Measurements from ENCODE around the gene RFTN1.

Gene RFTN1

DNA sequence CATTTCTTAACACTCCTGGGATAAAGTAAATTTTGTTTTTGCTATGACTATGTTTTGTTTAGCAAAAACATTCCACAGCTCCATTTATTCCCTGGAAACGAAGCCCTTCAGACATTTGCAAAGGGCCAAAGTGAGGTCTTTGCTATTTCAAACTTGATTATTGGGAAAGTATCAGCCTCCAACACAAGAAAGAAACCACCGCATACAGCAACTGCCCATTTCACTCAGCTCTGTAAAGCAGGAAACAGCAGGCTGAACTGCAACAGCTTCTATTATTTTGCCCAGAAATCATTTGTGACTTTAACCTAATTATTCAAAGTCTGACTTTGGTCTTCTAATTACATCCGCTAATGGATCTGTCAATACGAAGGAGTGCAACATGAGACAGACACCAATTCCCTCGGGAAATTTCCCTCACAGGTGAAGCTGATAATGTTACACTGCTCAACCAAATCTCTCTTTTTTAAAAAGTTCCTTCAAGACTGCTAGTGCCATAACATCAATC is 72.1 kb downstream of the RFTN1 start:
- Histone ChIP-seq H3K36me3 (ENCODE audit: control insufficient read depth in 1 of 2, insufficient read depth in 2 of 2, low read length in 2 of 2) (no peaks in the 10 kb centered on the region), H3K4me1 (ENCODE audit: control insufficient read depth in 1 of 2, insufficient read depth in 2 of 2, low read length in 2 of 2) (no peaks in the 10 kb centered on the region), H3K9ac (ENCODE audit: low read depth in 1 of 2, low read length in 2 of 2) (no peak overlapping the region), H3K27ac (ENCODE audit: low read depth, low read length) (no peak overlapping the region), H3K9me3 (ENCODE audit: control insufficient read depth in 1 of 2, low read length in 2 of 2) (no peaks in the 10 kb centered on the region), H3K4me3 (ENCODE audit: low read depth in 1 of 2, low read length in 2 of 2) (no peak overlapping the region), H3K27me3 (ENCODE audit: control insufficient read depth in 1 of 2, insufficient read depth in 2 of 2, low read length in 2 of 2) (no peaks in the 10 kb centered on the region)

DNA sequence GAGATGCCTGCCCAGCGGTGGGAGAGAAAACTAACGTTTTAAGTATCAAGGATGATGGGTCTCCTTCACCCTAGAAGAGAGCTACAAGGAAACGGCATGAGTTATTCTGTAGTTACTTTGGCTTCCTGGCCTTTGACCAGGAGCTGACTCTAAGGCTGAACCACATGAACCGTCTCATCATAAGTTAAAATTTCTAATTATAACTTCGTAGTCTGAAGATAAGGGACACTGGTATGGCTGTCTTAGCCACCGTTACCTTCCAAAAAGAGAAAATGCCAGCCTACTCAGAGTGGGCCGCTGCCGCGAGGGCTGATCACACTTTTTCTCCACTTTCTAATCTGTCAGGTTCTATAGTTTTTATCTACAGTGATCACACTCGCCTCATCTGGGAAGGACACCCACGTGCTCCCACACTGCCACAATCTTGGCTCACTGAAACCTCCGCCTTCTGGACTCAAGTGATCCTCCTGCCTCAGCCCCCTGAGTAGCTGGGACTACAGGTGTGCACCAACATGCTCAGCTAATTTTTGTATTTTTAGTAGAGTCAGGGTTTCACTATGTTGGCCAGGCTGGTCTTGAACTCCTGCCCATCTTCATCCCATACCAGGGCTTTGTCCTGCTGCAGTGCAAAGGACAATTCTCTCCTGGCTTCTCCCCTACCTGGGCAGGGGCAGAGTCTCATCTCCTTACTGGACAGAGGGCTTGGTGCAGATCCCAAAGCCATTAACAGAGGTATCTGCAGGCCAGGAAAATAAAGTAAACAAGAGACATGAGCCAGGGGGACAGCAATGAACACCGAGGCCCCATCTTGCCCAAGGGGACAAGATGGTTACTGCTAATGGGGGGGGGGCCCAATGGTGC is 73.4 kb downstream of the RFTN1 start:
- Histone ChIP-seq H3K27me3 (ENCODE audit: control insufficient read depth in 1 of 2, insufficient read depth in 2 of 2, low read length in 2 of 2) (no peaks in the 10 kb centered on the region), H3K27ac (ENCODE audit: low read depth, low read length) (no peak overlapping the region), H3K4me3 (ENCODE audit: low read depth in 1 of 2, low read length in 2 of 2) (no peak overlapping the region), H3K4me1 (ENCODE audit: control insufficient read depth in 1 of 2, insufficient read depth in 2 of 2, low read length in 2 of 2) (no peaks in the 10 kb centered on the region), H3K9ac (ENCODE audit: low read depth in 1 of 2, low read length in 2 of 2) (no peak overlapping the region), H3K9me3 (ENCODE audit: control insufficient read depth in 1 of 2, low read length in 2 of 2) (no peaks in the 10 kb centered on the region), H3K36me3 (ENCODE audit: control insufficient read depth in 1 of 2, insufficient read depth in 2 of 2, low read length in 2 of 2) (no peaks in the 10 kb centered on the region)

DNA sequence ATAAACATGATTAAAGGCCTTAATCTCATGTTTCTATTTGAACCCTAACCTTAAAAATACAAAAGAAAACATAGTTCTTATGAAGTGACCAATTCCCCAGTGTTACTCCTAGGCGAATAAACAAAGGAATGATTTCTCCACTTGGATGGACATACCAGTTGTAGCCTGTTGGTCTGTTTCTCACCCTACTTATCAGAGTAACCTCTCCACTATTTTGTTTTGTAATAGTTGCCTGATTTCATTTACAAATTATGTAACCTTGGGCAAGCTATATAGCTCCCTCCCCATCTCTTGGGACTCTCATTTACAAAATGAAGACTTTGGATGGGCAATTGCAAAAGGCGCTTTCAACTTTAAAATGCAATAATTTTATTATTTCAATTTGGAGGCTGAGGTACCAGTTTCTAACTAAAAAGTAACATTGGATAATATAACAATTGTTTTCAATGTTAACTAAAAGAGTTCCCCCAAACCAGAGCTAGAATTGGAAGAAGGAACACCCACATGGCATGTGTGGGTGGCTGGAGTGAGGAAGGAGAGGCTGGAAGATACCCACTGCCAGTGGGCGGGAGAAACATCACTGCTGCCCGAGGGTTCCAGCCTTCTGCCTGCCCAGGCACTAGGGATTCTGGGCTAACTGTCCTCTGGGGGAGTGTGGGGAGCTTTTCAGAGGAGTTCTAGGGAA is 74.2 kb downstream of the RFTN1 start:
- Histone ChIP-seq H3K27ac (ENCODE audit: low read depth, low read length) (no peak overlapping the region), H3K4me3 (ENCODE audit: low read depth in 1 of 2, low read length in 2 of 2) (no peak overlapping the region), H3K9me3 (ENCODE audit: control insufficient read depth in 1 of 2, low read length in 2 of 2) (no peaks in the 10 kb centered on the region), H3K36me3 (ENCODE audit: control insufficient read depth in 1 of 2, insufficient read depth in 2 of 2, low read length in 2 of 2) (no peaks in the 10 kb centered on the region), H3K27me3 (ENCODE audit: control insufficient read depth in 1 of 2, insufficient read depth in 2 of 2, low read length in 2 of 2) (no peaks in the 10 kb centered on the region), H3K4me1 (ENCODE audit: control insufficient read depth in 1 of 2, insufficient read depth in 2 of 2, low read length in 2 of 2) (no peaks in the 10 kb centered on the region), H3K9ac (ENCODE audit: low read depth in 1 of 2, low read length in 2 of 2) (no peak overlapping the region)

DNA sequence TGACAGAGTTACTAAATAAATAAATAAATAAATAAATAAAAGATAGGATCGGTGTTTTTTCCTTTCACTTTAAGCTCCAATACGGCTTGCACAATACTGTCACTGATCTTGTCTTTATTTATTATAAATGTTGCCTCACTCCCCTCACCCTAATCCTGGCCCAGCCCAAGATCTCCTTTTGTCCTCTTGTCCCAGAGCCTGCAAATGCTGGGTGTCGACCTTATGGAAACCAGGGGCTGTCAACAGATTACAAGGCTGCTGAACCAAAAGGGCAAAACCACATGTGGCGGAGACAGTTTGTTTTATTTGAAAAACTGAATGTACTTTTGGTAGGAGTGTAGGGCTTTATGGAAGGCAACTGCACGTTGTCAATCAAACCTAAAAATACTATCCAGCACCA is 75.9 kb downstream of the RFTN1 start:
- H3K36me3 ChIP-seq (ENCODE audit: control insufficient read depth in 1 of 2, insufficient read depth in 2 of 2, low read length in 2 of 2): peaks cover 0 to 3% of the 10 kb centered on the region in 2 donors
- no peaks in the 10 kb centered on the region for H3K27me3 ChIP-seq (ENCODE audit: control insufficient read depth in 1 of 2, insufficient read depth in 2 of 2, low read length in 2 of 2)
- no peak overlapping the region for H3K27ac ChIP-seq (ENCODE audit: low read depth, low read length)
- no peak overlapping the region for H3K4me3 ChIP-seq (ENCODE audit: low read depth in 1 of 2, low read length in 2 of 2)
- no peak overlapping the region for H3K9ac ChIP-seq (ENCODE audit: low read depth in 1 of 2, low read length in 2 of 2)
- no peaks in the 10 kb centered on the region for H3K4me1 ChIP-seq (ENCODE audit: control insufficient read depth in 1 of 2, insufficient read depth in 2 of 2, low read length in 2 of 2)
- H3K9me3 ChIP-seq (ENCODE audit: control insufficient read depth in 1 of 2, low read length in 2 of 2): no peaks in the 10 kb centered on the region

DNA sequence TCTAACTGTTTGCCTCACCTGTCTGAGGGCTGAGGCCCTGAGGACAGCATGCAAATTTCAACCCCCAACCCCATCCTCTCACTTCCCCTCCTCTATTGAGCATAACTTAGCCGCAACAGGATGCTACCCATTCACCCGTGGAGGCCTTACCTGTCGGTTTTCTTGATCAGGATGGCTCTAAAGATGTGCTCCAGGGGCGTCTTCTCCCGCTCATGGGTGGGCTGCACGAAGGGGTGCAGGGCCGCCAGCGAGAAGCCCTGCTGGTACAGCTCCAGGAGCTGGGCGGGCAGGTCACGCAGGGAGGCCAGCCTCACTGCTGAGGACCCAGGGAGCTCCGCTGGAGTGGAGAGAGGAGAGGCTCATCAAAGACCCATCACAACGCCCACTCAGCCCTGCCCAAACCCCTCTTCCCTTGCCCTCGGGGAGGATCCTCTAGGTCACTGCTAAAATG is 79.8 kb downstream of the RFTN1 start:
- H3K4me3 ChIP-seq (ENCODE audit: low read depth in 1 of 2, low read length in 2 of 2): no peak overlapping the region
- no peak overlapping the region for H3K27ac ChIP-seq (ENCODE audit: low read depth, low read length)
- no peaks in the 10 kb centered on the region for H3K27me3 ChIP-seq (ENCODE audit: control insufficient read depth in 1 of 2, insufficient read depth in 2 of 2, low read length in 2 of 2)
- no peak overlapping the region for H3K9ac ChIP-seq (ENCODE audit: low read depth in 1 of 2, low read length in 2 of 2)
- no peaks in the 10 kb centered on the region for H3K4me1 ChIP-seq (ENCODE audit: control insufficient read depth in 1 of 2, insufficient read depth in 2 of 2, low read length in 2 of 2)
- H3K9me3 ChIP-seq (ENCODE audit: control insufficient read depth in 1 of 2, low read length in 2 of 2): no peaks in the 10 kb centered on the region
- H3K36me3 ChIP-seq (ENCODE audit: control insufficient read depth in 1 of 2, insufficient read depth in 2 of 2, low read length in 2 of 2): peaks cover 0 to 3% of the 10 kb centered on the region in 2 donors

DNA sequence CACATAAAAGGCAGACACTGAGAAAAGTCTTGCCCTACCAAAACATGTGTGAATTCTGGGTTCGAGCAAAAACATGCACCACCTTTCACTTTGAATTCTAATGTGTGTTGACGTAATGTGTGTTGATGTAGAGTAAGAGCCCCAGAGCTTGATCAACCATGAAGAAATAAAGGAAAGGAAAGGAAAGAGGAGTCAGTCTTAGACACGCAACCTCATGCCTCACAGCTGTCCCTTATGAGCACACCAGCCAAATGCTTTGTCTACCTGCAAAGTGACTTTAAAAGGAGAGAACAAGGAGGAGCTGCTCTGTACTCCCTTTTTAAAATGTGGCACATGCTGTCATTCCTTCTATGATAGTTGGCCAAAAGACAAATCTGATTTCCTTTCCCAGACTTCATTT is 80.8 kb downstream of the RFTN1 start:
- H3K9me3 ChIP-seq (ENCODE audit: control insufficient read depth in 1 of 2, low read length in 2 of 2): no peaks in the 10 kb centered on the region
- no peak overlapping the region for H3K4me3 ChIP-seq (ENCODE audit: low read depth in 1 of 2, low read length in 2 of 2)
- H3K9ac ChIP-seq (ENCODE audit: low read depth in 1 of 2, low read length in 2 of 2): no peak overlapping the region
- peaks cover 0 to 3% of the 10 kb centered on the region in 2 donors for H3K36me3 ChIP-seq (ENCODE audit: control insufficient read depth in 1 of 2, insufficient read depth in 2 of 2, low read length in 2 of 2)
- no peaks in the 10 kb centered on the region for H3K4me1 ChIP-seq (ENCODE audit: control insufficient read depth in 1 of 2, insufficient read depth in 2 of 2, low read length in 2 of 2)
- no peaks in the 10 kb centered on the region for H3K27me3 ChIP-seq (ENCODE audit: control insufficient read depth in 1 of 2, insufficient read depth in 2 of 2, low read length in 2 of 2)
- H3K27ac ChIP-seq (ENCODE audit: low read depth, low read length): no peak overlapping the region

DNA sequence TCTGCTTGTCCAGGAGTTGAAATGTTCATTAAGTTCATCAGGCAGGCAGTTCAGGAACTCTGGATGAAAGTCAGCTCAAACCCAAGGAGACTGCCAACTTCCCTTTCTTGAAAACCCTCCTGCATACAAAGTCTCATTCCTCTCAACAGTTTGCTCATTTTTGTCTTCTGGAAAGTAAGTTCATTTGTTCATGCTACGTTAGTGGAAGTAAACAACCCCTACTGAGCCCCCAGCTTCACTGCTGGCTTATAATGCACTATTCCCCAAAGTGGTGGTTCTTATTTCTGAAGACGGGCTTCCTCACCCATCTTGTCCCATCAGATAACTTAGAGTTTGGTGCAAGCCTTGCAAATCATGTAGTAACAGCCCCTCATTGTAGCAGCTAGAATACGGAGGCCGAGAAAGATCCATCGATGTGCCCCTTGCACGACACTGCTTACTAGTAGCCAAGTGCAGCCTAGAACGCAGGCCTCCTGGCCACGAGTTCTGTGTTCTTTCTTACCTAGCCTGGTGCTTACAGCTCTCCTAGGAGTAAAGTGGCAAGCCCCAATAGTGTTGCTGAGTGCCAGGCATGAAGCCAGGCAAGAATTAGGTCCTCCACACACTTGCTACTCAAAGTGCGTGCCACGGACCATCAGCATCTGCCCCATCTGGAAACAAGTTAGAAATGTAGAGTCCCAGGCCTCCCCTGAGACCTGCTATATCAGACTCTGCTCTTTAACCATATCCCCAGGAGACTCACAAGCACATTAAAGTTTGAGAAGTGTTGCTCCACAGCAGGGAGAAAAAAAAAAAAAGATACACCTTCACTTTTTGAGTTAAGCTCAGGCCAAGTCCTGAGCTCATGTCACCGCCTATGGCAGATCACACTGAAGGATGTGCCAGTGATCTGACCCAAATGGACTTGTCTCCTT is 82.5 kb downstream of the RFTN1 start:
- Histone ChIP-seq H3K36me3 (ENCODE audit: control insufficient read depth in 1 of 2, insufficient read depth in 2 of 2, low read length in 2 of 2) (peaks cover 0 to 3% of the 10 kb centered on the region in 2 donors), H3K9me3 (ENCODE audit: control insufficient read depth in 1 of 2, low read length in 2 of 2) (no peaks in the 10 kb centered on the region), H3K27ac (ENCODE audit: low read depth, low read length) (no peak overlapping the region), H3K9ac (ENCODE audit: low read depth in 1 of 2, low read length in 2 of 2) (no peak overlapping the region), H3K4me1 (ENCODE audit: control insufficient read depth in 1 of 2, insufficient read depth in 2 of 2, low read length in 2 of 2) (no peaks in the 10 kb centered on the region), H3K4me3 (ENCODE audit: low read depth in 1 of 2, low read length in 2 of 2) (no peak overlapping the region), H3K27me3 (ENCODE audit: control insufficient read depth in 1 of 2, insufficient read depth in 2 of 2, low read length in 2 of 2) (no peaks in the 10 kb centered on the region)

DNA sequence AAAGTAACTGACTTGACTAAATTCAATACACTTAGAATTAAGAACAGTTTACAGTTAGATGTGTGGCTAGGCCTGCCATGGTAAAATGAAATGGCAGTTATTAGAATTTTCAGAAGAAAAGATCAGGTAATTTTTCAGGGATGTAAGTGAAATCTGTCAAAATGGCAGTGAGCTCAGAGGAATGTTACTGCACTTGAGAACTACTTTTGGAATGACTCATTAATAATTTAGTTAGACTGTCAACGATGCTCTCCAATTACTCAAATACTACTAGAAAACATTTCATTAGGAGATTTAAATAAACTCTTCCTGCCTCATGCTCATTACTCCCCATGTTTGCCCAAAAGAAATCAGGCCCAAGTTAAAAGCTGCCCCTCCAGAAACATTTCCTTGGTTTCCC is 84.4 kb downstream of the RFTN1 start:
- Histone ChIP-seq H3K9me3 (ENCODE audit: control insufficient read depth in 1 of 2, low read length in 2 of 2) (no peaks in the 10 kb centered on the region), H3K36me3 (ENCODE audit: control insufficient read depth in 1 of 2, insufficient read depth in 2 of 2, low read length in 2 of 2) (peaks cover 0 to 3% of the 10 kb centered on the region in 2 donors), H3K9ac (ENCODE audit: low read depth in 1 of 2, low read length in 2 of 2) (no peak overlapping the region), H3K27ac (ENCODE audit: low read depth, low read length) (no peak overlapping the region), H3K4me3 (ENCODE audit: low read depth in 1 of 2, low read length in 2 of 2) (no peak overlapping the region), H3K27me3 (ENCODE audit: control insufficient read depth in 1 of 2, insufficient read depth in 2 of 2, low read length in 2 of 2) (no peaks in the 10 kb centered on the region), H3K4me1 (ENCODE audit: control insufficient read depth in 1 of 2, insufficient read depth in 2 of 2, low read length in 2 of 2) (no peaks in the 10 kb centered on the region)

DNA sequence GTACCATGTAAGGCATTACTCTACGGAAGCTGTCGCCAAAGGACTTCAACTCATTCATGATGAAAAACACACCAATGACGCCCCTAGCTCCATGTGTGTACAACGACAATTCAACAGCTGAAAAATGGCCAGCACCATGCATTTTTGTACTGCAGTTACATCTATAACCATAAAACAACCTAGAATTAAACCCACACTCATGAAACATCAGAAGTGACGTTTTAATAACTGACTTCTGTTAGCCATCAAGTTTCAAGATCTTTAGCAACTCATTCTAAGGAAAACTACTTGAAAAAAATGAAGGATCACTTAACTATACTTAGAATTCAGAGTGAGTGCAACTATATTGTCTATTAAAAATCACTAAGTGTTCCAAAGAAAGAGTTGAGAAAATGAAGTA is 84.9 kb downstream of the RFTN1 start:
- H3K9me3 ChIP-seq (ENCODE audit: control insufficient read depth in 1 of 2, low read length in 2 of 2): no peaks in the 10 kb centered on the region
- no peaks in the 10 kb centered on the region for H3K27me3 ChIP-seq (ENCODE audit: control insufficient read depth in 1 of 2, insufficient read depth in 2 of 2, low read length in 2 of 2)
- H3K27ac ChIP-seq (ENCODE audit: low read depth, low read length): no peak overlapping the region

More for the DNA sequence above, 84.9 kb downstream of the RFTN1 start:
- Histone ChIP-seq H3K4me1 (ENCODE audit: control insufficient read depth in 1 of 2, insufficient read depth in 2 of 2, low read length in 2 of 2) (no peaks in the 10 kb centered on the region), H3K9ac (ENCODE audit: low read depth in 1 of 2, low read length in 2 of 2) (no peak overlapping the region), H3K4me3 (ENCODE audit: low read depth in 1 of 2, low read length in 2 of 2) (no peak overlapping the region), H3K36me3 (ENCODE audit: control insufficient read depth in 1 of 2, insufficient read depth in 2 of 2, low read length in 2 of 2) (peaks cover 0 to 2% of the 10 kb centered on the region in 2 donors)

Measured in duodenal mucosa (tissue), 2 donors.